NCI-H1048 (cell line): Measurements from ENCODE around the gene KBTBD13.

Experiments
- DNase-seq: peaks from one replicate; lab custom pipeline; 2025; lab: John Stamatoyannopoulos, UW

The KBTBD13 gene

DNA sequence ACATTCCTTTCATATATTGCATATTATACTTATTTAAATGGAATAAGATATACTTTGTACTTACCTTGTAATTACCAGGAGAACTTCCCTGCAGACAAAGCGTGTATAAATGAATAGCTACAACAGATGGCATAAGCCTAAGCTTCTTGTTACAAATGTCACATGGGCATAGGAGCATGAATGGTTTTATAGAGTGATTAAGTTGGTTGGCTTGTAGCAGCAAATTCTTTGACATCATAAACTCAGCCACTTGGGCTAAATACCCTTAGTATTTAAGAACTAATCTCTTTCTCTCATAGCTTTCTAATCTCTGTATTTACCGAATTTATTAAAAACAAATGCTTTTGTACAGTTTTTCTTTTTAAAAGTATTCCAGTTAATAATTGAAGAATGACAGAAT is 38.5 kb downstream of the KBTBD13 start, which contains the start of gene UBAP1L:
Gene UBAP1L (minus strand): TSS at position 115 of the 400 bp plus-strand sequence. CDS start 8,985 bp downstream, outside the sequence.
- DNase-seq: no peak

DNA sequence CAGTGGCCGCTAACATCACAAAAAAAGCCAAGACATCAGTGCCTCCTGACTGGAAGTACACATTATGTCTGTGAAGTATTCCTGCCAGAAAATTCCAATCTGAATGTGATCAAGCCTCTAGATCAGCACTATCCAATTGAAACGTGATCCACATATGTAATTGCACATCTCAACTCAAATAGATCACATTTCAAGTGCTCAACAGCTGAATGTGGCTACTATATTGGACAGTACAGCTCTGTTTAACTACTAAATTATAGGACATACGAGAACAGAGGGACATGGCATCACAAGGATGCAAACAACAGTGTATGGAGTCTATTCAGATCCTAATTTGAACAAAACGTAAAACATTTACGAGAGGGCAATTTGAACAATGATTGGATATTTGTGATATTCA is 39.0 kb downstream of the KBTBD13 start:
- DNase-seq: no peak
